Endothelial cell (in vitro differentiated cells): Measurements from ENCODE around the gene SSTR4. TPM values are rescaled to one million over a fixed set of nuclear protein-coding genes. Genes with fewer than 3 reads are reported as not detected.

Experiments
- DNase-seq: peaks from one replicate; pipeline ENCODE4 v3.0.0; 2021; ENCODE audit warnings: low spot score
- H3K27ac Mint-ChIP-seq: one replicate; pipeline ENCODE4 v1.8.0; 2021; ENCODE audit warnings: mixed read lengths, inconsistent platforms; ENCODE audit not compliant: unreplicated experiment
- H3K27me3 Mint-ChIP-seq: one replicate; pipeline ENCODE4 v1.8.0; 2021; ENCODE audit warnings: mild to moderate bottlenecking, moderate library complexity, mixed read lengths, inconsistent platforms; ENCODE audit not compliant: unreplicated experiment
- H3K36me3 Mint-ChIP-seq: one replicate; pipeline ENCODE4 v1.8.0; 2021; ENCODE audit warnings: mild to moderate bottlenecking, low read depth, mixed read lengths, inconsistent platforms; ENCODE audit not compliant: unreplicated experiment
- H3K4me1 Mint-ChIP-seq: one replicate; pipeline ENCODE4 v1.8.0; 2021; ENCODE audit warnings: mild to moderate bottlenecking, mixed read lengths, inconsistent platforms; ENCODE audit not compliant: unreplicated experiment
- H3K4me3 Mint-ChIP-seq: one replicate; pipeline ENCODE4 v1.8.0; 2021; ENCODE audit warnings: mild to moderate bottlenecking, mixed read lengths, inconsistent platforms; ENCODE audit not compliant: unreplicated experiment
- H3K9me3 Mint-ChIP-seq: one replicate; pipeline ENCODE4 v1.8.0; 2021; ENCODE audit warnings: mixed read lengths, inconsistent platforms; ENCODE audit not compliant: unreplicated experiment
- total RNA-seq: library from RNA; stranded (reverse); fragmentation: NEBNext Ultra II Directional; extraction: Animal tissue kit (Norgen Biotek cat#: 25700); gene quantifications from one replicate; pipeline ENCODE4 v1.2.1, GENCODE V29; 2021; ENCODE audit not compliant: unreplicated experiment
- TF ChIP-seq, protein P1 (sequence below): fragments of 200-600 bp; sonication (generic); IDR thresholded peaks from one replicate; pipeline ENCODE4 v1.5.0; 2021; ENCODE audit warnings: antibody characterized with exemption; ENCODE audit not compliant: unreplicated experiment

The SSTR4 gene
- total RNA-seq, 1 donor from 2014 or later, result not detected

- Mint-ChIP-seq H3K27me3 (peaks cover 19% of the 10 kb centered on the region), H3K4me3 (peak overlapping the region; percentile 95), H3K36me3 (peaks cover 7% of the 10 kb centered on the region), H3K27ac (peak overlapping the region; percentile 98), H3K4me1 (peaks cover 42% of the 10 kb centered on the region), H3K9me3 (peaks cover 4% of the 10 kb centered on the region)
- DNase-seq, result peak; percentile 58
- TF ChIP-seq, protein P1, sequence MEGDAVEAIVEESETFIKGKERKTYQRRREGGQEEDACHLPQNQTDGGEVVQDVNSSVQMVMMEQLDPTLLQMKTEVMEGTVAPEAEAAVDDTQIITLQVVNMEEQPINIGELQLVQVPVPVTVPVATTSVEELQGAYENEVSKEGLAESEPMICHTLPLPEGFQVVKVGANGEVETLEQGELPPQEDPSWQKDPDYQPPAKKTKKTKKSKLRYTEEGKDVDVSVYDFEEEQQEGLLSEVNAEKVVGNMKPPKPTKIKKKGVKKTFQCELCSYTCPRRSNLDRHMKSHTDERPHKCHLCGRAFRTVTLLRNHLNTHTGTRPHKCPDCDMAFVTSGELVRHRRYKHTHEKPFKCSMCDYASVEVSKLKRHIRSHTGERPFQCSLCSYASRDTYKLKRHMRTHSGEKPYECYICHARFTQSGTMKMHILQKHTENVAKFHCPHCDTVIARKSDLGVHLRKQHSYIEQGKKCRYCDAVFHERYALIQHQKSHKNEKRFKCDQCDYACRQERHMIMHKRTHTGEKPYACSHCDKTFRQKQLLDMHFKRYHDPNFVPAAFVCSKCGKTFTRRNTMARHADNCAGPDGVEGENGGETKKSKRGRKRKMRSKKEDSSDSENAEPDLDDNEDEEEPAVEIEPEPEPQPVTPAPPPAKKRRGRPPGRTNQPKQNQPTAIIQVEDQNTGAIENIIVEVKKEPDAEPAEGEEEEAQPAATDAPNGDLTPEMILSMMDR, result no peak
Observed at GRCh38 chr20:23050076-23050838, 15.1 kb downstream of the SSTR4 start.

DNA sequence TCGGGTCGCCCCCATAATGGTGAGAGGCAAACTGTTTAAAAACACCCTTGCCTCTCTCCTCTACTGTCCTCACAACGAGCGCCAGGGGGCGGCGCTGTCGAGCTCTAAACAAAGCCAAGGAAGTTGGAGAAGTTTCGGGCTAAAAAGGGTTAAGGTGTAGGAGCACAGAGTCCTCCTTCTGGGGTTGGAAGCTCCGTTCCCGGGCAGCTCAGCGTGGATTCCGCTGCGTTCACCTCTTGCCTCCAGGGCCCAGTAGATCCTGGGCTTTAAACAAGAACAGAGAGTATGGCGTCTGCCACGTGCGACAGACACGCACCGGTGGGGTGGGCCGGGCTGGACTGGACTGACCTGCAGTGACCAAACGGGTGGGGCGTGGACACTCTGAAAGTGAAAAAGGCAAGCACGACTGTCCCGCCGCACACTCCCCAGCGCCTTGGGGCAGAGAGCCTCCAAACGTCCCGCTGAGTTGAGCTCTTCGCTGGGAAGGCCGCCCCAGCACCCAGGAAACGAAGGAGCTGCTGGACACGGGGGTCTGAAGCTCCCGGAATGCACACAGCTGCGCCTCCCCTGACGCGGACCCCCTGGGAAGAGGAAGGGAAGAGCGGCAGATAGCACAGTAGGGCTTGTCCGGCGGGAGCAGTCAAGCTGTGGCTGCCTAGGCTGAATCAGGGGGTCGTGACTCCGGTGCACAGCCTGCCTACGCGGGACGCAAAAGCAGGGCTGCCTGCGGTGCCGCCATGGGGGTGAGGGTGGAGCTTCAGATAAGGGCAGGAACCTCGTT, 15.9 kb downstream of the SSTR4 start:
- peaks cover 4% of the 10 kb centered on the region for H3K9me3 Mint-ChIP-seq
- H3K4me3 Mint-ChIP-seq, result peak overlapping the region; percentile 95
- peaks cover 7% of the 10 kb centered on the region for H3K36me3 Mint-ChIP-seq
- peaks cover 19% of the 10 kb centered on the region for H3K27me3 Mint-ChIP-seq
- H3K27ac Mint-ChIP-seq, result peak overlapping the region; percentile 98
- TF ChIP-seq, protein P1, result peak; percentile 94
- peaks cover 37% of the 10 kb centered on the region for H3K4me1 Mint-ChIP-seq
- DNase-seq, result peak; percentile 97

GRCh38 chr20:23052904-23053303, 17.8 kb downstream of the SSTR4 start:
- DNase-seq, result no peak
- Mint-ChIP-seq H3K27me3 (peaks cover 15% of the 10 kb centered on the region), H3K27ac (peak overlapping the region; percentile 45), H3K4me1 (peaks cover 24% of the 10 kb centered on the region), H3K9me3 (no peaks in the 10 kb centered on the region), H3K4me3 (peak overlapping the region; percentile 69), H3K36me3 (no peaks in the 10 kb centered on the region)
- TF ChIP-seq, protein P1, result no peak

- H3K4me1 Mint-ChIP-seq, result peaks cover 27% of the 10 kb centered on the region
- H3K27me3 Mint-ChIP-seq, result peaks cover 2% of the 10 kb centered on the region
- no peaks in the 10 kb centered on the region for H3K36me3 Mint-ChIP-seq
- no peak overlapping the region for H3K4me3 Mint-ChIP-seq
- no peak for DNase-seq
- H3K9me3 Mint-ChIP-seq, result no peaks in the 10 kb centered on the region
- H3K27ac Mint-ChIP-seq, result no peak overlapping the region
- TF ChIP-seq, protein P1, result no peak
Observed at GRCh38 chr20:23058240-23058639, 23.1 kb downstream of the SSTR4 start.

GRCh38 chr20:23059001-23059400, 23.9 kb downstream of the SSTR4 start:
- no peak overlapping the region for H3K27ac Mint-ChIP-seq
- H3K4me1 Mint-ChIP-seq, result peaks cover 30% of the 10 kb centered on the region
- no peak for DNase-seq
- TF ChIP-seq, protein P1, result no peak
- no peaks in the 10 kb centered on the region for H3K9me3 Mint-ChIP-seq
- no peak overlapping the region for H3K4me3 Mint-ChIP-seq
- H3K36me3 Mint-ChIP-seq, result no peaks in the 10 kb centered on the region
- H3K27me3 Mint-ChIP-seq, result no peaks in the 10 kb centered on the region
